H1 (cell line): ENCODE measurements around the gene CDR2L. TPM values are rescaled to one million over a fixed set of nuclear protein-coding genes. Genes with fewer than 3 reads are reported as not detected.

ENCODE experiments used
- CTCF ChIA-PET: fragments of 300-600 bp; sonication (Branson Sonifier 250); formaldehyde crosslinking; loops from one replicate; lab custom pipeline; 2021; ENCODE audit not compliant: partially characterized antibody; lab: Charles Lee
- POLR2A ChIA-PET: fragments of 300-600 bp; sonication (Branson Sonifier 250); formaldehyde crosslinking; loops from one replicate; lab custom pipeline; 2021; ENCODE audit warnings: inconsistent platforms; ENCODE audit not compliant: partially characterized antibody; lab: Charles Lee
- DNase-seq, 2 experiments: peaks; one replicate each; pipeline versions ENCODE4 v3.0.0 to v3.0.0-alpha.2; 2010 to 2022; ENCODE audit warnings: low spot score in 2 of 2, low read depth in 1 of 2, mixed read lengths in 1 of 2
- FAIRE-seq: peaks from 2 replicates; lab custom pipeline; 2011; peaks lifted over from hg19 to GRCh38; lab: Jason Lieb, UNC
- H2AFZ ChIP-seq: 2 replicates; pipeline ENCODE4 v1.8.1; 2012; ENCODE audit warnings: low read length, inconsistent platforms
- H2AK5ac ChIP-seq: 2 replicates; pipeline ENCODE4 v1.6.1; 2013; ENCODE audit warnings: low read depth, low read length
- H2BK120ac ChIP-seq: replicated peaks from 2 replicates; pipeline ENCODE3; 2013; ENCODE audit warnings: low read depth, low read length, inconsistent platforms
- H2BK12ac ChIP-seq: 2 replicates; pipeline ENCODE4 v1.6.1; 2013; ENCODE audit warnings: low read depth, low read length
- H2BK15ac ChIP-seq: 2 replicates; pipeline ENCODE4 v1.6.1; 2013; ENCODE audit warnings: low read length
- H2BK20ac ChIP-seq: 2 replicates; pipeline ENCODE4 v1.6.1; 2013; ENCODE audit warnings: low read length
- H2BK5ac ChIP-seq: 2 replicates; pipeline ENCODE4 v1.6.1; 2013; ENCODE audit warnings: low read depth, low read length
- H3K14ac ChIP-seq: 2 replicates; pipeline ENCODE4 v1.6.1; 2013; ENCODE audit warnings: inconsistent platforms; ENCODE audit not compliant: insufficient read length
- H3K18ac ChIP-seq: 2 replicates; pipeline ENCODE4 v1.6.1; 2013; ENCODE audit warnings: low read length; ENCODE audit errors: extremely low read depth
- H3K23ac ChIP-seq: 2 replicates; pipeline ENCODE4 v1.6.1; 2013; ENCODE audit warnings: inconsistent platforms; ENCODE audit not compliant: insufficient read length
- H3K23me2 ChIP-seq: 2 replicates; pipeline ENCODE4 v1.6.1; 2013; ENCODE audit warnings: low read depth, low read length
- H3K27ac ChIP-seq: 2 replicates; pipeline ENCODE4 v1.6.1; 2011; ENCODE audit warnings: low read depth, low read length, inconsistent platforms
- H3K27me3 ChIP-seq, 4 experiments: replicated peaks in 1 of 4; 1 replicate in 1 of 4; 2 replicates in 3 of 4; pipeline versions ENCODE4 v1.6.1 to v1.8.1; 2011 to 2013; ENCODE audit warnings: low read length in 3 of 4, mild to moderate bottlenecking in 3 of 4, inconsistent platforms in 2 of 4, mixed read lengths in 2 of 4, moderate library complexity in 1 of 4; ENCODE audit not compliant: control insufficient read depth in 3 of 4, insufficient read depth in 3 of 4; ENCODE audit errors: extremely low read depth in 1 of 4
- H3K36me3 ChIP-seq, 4 experiments: 2 replicates each; pipeline versions ENCODE4 v1.6.1 to v1.8.1; 2011 to 2013; ENCODE audit warnings: mild to moderate bottlenecking in 4 of 4, low read length in 3 of 4, moderate library complexity in 2 of 4, control low read depth in 1 of 4, inconsistent platforms in 1 of 4; ENCODE audit not compliant: insufficient read depth in 4 of 4, control insufficient read depth in 2 of 4
- H3K4ac ChIP-seq: replicated peaks from 2 replicates; pipeline ENCODE3; 2013; ENCODE audit warnings: low read length, low read depth, mixed read lengths, inconsistent platforms; ENCODE audit not compliant: insufficient read length
- H3K4me1 ChIP-seq, 4 experiments: replicated peaks in 1 of 4; 1 replicate in 1 of 4; 2 replicates in 3 of 4; pipeline versions ENCODE4 v1.6.1 to v1.8.1; 2011 to 2013; ENCODE audit warnings: low read length in 3 of 4, inconsistent platforms in 2 of 4, mixed read lengths in 1 of 4; ENCODE audit not compliant: insufficient read depth in 4 of 4, control insufficient read depth in 3 of 4
- H3K4me2 ChIP-seq, 2 experiments: 2 replicates each; pipeline versions ENCODE4 v1.6.1 to v1.8.1; 2011 to 2013; ENCODE audit warnings: low read depth in 2 of 2, low read length in 2 of 2, control low read depth in 1 of 2, inconsistent platforms in 1 of 2, mild to moderate bottlenecking in 1 of 2; ENCODE audit not compliant: insufficient read depth in 1 of 2
- H3K4me3 ChIP-seq, 4 experiments: fragments of 200-600, 300-600 bp in 1 of 4; sonication (generic), shearing (Covaris generic), sonication (Bioruptor Twin) in 1 of 4; 2 replicates each; pipeline versions ENCODE4 v1.5.1 to v1.8.1; 2011 to 2016; ENCODE audit warnings: low read length in 4 of 4, low read depth in 3 of 4, control low read depth in 2 of 4, inconsistent platforms in 2 of 4, mild to moderate bottlenecking in 2 of 4, mixed read lengths in 1 of 4, moderate library complexity in 1 of 4; ENCODE audit not compliant: insufficient read depth in 2 of 4; ENCODE audit errors: extremely low read depth in 1 of 4
- H3K56ac ChIP-seq: replicated peaks from 2 replicates; pipeline ENCODE3; 2013; ENCODE audit warnings: low read depth, mild to moderate bottlenecking, mixed read lengths, low read length, inconsistent platforms; ENCODE audit not compliant: insufficient read length
- H3K79me1 ChIP-seq: 2 replicates; pipeline ENCODE4 v1.6.1; 2013; ENCODE audit warnings: low read depth, low read length, control low read depth
- H3K79me2 ChIP-seq, 2 experiments: 2 replicates each; pipeline versions ENCODE4 v1.6.1 to v1.8.1; 2012 to 2013; ENCODE audit warnings: low read length in 2 of 2, mild to moderate bottlenecking in 2 of 2, inconsistent platforms in 1 of 2; ENCODE audit not compliant: insufficient read depth in 2 of 2, control insufficient read depth in 1 of 2
- H3K9ac ChIP-seq, 4 experiments: replicated peaks in 1 of 4; 1 replicate in 1 of 4; 2 replicates in 3 of 4; pipeline versions ENCODE4 v1.6.1 to v1.8.1; 2011 to 2013; ENCODE audit warnings: low read depth in 3 of 4, low read length in 3 of 4, control low read depth in 2 of 4, mild to moderate bottlenecking in 2 of 4, moderate library complexity in 2 of 4, inconsistent platforms in 1 of 4; ENCODE audit errors: extremely low read depth in 1 of 4
- H3K9me3 ChIP-seq, 2 experiments: 2 replicates each; pipeline versions ENCODE4 v1.6.1 to v1.8.1; 2012 to 2013; ENCODE audit warnings: mild to moderate bottlenecking in 2 of 2, moderate library complexity in 2 of 2, control low read depth in 1 of 2, inconsistent platforms in 1 of 2, low read depth in 1 of 2, low read length in 1 of 2, mixed read lengths in 1 of 2; ENCODE audit not compliant: insufficient read depth in 2 of 2
- H4K20me1 ChIP-seq, 2 experiments: replicated peaks in 1 of 2; 2 replicates each; pipeline versions ENCODE3 to v1.8.1; 2011 to 2013; ENCODE audit warnings: inconsistent platforms in 2 of 2, low read length in 2 of 2, mild to moderate bottlenecking in 1 of 2; ENCODE audit not compliant: insufficient read depth in 2 of 2, control insufficient read depth in 1 of 2
- H4K5ac ChIP-seq: 2 replicates; pipeline ENCODE4 v1.6.1; 2013; ENCODE audit warnings: low read length, low read depth, mixed read lengths, inconsistent platforms; ENCODE audit not compliant: insufficient read length
- H4K8ac ChIP-seq: 2 replicates; pipeline ENCODE4 v1.8.0; 2013; ENCODE audit warnings: mild to moderate bottlenecking, moderate library complexity, low read length, inconsistent platforms; ENCODE audit not compliant: insufficient read depth; ENCODE audit errors: extremely low read depth
- H4K91ac ChIP-seq: replicated peaks from 2 replicates; pipeline ENCODE3; 2013; ENCODE audit warnings: low read length, mixed read lengths, inconsistent platforms; ENCODE audit not compliant: insufficient read length
- BACH1 ChIP-seq: IDR thresholded peaks from 2 replicates; pipeline ENCODE4 v1.6.1; 2012; ENCODE audit warnings: low read length, improper control_type of control experiment
- CEBPB ChIP-seq: IDR thresholded peaks from 2 replicates; pipeline ENCODE4 v1.6.1; 2012; ENCODE audit warnings: low read depth, low read length
- CTBP2 ChIP-seq: IDR thresholded peaks from 2 replicates; pipeline ENCODE4 v1.7.0; 2011; ENCODE audit warnings: borderline replicate concordance, mild to moderate bottlenecking, moderate library complexity, mixed read lengths, low read length; ENCODE audit not compliant: insufficient read depth, insufficient read length
- POU5F1 ChIP-seq: IDR thresholded peaks from 2 replicates; pipeline ENCODE4 v1.6.1; 2011; ENCODE audit warnings: low read depth, mild to moderate bottlenecking, low read length, moderate library complexity
- SIN3A ChIP-seq, 2 experiments: IDR thresholded peaks in 1 of 2; conservative IDR thresholded peaks in 1 of 2; 2 replicates each; pipeline ENCODE4 v1.6.1; 2011 to 2012; ENCODE audit warnings: low read length in 2 of 2, improper control_type of control experiment in 1 of 2, low read depth in 1 of 2, mild to moderate bottlenecking in 1 of 2
- TCF12 ChIP-seq: IDR thresholded peaks from 2 replicates; pipeline ENCODE4 v1.6.1; 2011; ENCODE audit warnings: low read depth, mild to moderate bottlenecking, low read length
- TEAD4 ChIP-seq: IDR thresholded peaks from 2 replicates; pipeline ENCODE4 v1.6.1; 2012; ENCODE audit warnings: low read depth, low read length, inconsistent platforms, mixed read lengths
- WGBS, 2 experiments: shearing (Covaris generic) in 1 of 2; methylation state at CpG; one replicate each; pipeline versions ENCODE4 v1.1.6 to v1.1.7; 2013 to 2015; ENCODE audit warnings: low lambda C conversion rate in 2 of 2, mixed read lengths in 2 of 2, inconsistent platforms in 1 of 2, low coverage in 1 of 2, missing lambda C conversion rate in 1 of 2; ENCODE audit not compliant: insufficient replicate concordance in 2 of 2, insufficient coverage in 1 of 2, insufficient read length in 1 of 2; ENCODE audit errors: extremely low coverage in 1 of 2, missing lambda C conversion rate in 1 of 2; 5-methylcytosine and 5-hydroxymethylcytosine counted together
- polyA plus RNA-seq, 7 experiments: library from polyadenylated mRNA; depleted of rRNA in 3 of 7; stranded (reverse) in 5 of 7; unstranded in 2 of 7; fragments of >200 nt in 5 of 7; fragments of 200-250 nt in 2 of 7; gene quantifications; 1 replicate in 5 of 7; 2 replicates in 1 of 7; 4 replicates in 1 of 7; pipeline versions ENCODE4 v1.2.1 to v1.2.3, GENCODE V29; 2011 to 2013; ENCODE audit warnings: missing spikeins in 2 of 7, mixed read lengths in 2 of 7
- total RNA-seq: library from RNA; stranded (reverse); fragmentation: NEBNext Ultra II Directional; extraction: Animal tissue kit (Norgen Biotek cat#: 25700); gene quantifications from 2 replicates; pipeline ENCODE4 v1.2.1, GENCODE V29; 2021
- TF ChIP-seq, protein P1 (sequence below): IDR thresholded peaks from 2 replicates; pipeline ENCODE4 v1.6.1; 2012; ENCODE audit warnings: inconsistent platforms

CDR2L gene
- total and polyA plus RNA-seq, 2 of the 8 experiments (the other 6 are each of a cell fraction or from before 2014, with no cell fraction given), result 20.4 to 38.1 TPM

DNA sequence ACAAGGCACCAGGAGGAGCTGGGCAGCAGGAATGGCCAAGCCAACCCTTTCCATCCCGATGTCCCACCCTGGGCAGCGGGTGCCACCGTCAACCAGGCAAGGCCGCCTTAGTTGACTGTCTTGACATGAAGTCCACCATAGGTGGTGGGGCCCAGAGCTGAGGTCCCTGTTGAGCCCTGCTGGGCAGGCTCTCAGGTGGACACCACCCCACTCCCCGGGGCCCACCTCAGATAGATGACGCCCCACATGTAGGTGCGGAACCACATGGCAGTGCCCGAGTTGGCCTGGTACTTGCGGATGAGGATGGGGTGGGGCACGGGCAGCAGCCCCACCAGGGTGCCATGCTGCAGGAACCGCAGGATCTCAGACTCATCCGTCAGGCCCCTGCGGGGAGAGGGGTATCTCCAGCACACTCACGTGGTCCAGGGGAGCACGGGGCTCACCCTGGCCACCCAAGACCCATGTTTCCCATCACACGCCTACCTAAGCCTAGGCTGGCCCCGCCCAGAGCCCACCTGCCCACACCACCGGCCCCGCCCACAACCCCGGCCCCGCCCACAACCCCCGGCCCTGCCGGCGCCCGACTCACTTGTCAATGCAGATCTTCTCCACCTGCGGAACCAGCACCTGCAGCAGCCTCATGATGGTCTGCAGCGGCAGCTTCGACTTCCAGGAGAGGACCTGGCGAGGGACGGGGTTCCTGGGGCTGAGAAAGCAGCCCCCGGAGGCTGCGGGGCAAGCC lies 35.6 kb upstream of the CDR2L start:
- H3K23me2 ChIP-seq, result no peaks in the 10 kb centered on the region

More for the DNA sequence above, 35.6 kb upstream of the CDR2L start:
- Histone ChIP-seq H2BK12ac (peak overlapping the region; percentile 68; the same call in 1 of the 2 replicates), H3K9ac (no peak overlapping the region), H2AFZ (no peak overlapping the region), H3K4ac (no peak overlapping the region), H4K20me1 (peaks cover 0 to 2% of the 10 kb centered on the region in 2 experiments), H3K14ac (no peak overlapping the region), H3K9me3 (no peaks in the 10 kb centered on the region), H3K79me1 (no peaks in the 10 kb centered on the region; the same call in 1 of the 2 replicates), H4K8ac (no peak overlapping the region), H3K4me1 (peaks cover 0 to 5% (median 2%) of the 10 kb centered on the region in 4 experiments; a peak in 2 of 7 replicates), H3K56ac (no peak overlapping the region), H3K23ac (no peak overlapping the region), H3K18ac (peak overlapping the region; percentile 78), H4K91ac (no peak overlapping the region), H3K36me3 (no peaks in the 10 kb centered on the region), H2BK5ac (no peak overlapping the region; the same call in 1 of the 2 replicates), H2BK15ac (peak overlapping the region; percentile 61; the same call in 1 of the 2 replicates), H3K79me2 (no peaks in the 10 kb centered on the region), H2BK120ac (no peak overlapping the region), H3K27ac (no peak overlapping the region), H2BK20ac (0 out of 2 replicates have a peak overlapping the region, but pooled peaks have one; percentile 18), H4K5ac (no peak overlapping the region), H2AK5ac (0 out of 2 replicates have a peak overlapping the region, but pooled peaks have one; percentile 82), H3K27me3 (peaks cover 0 to 6% (median 0%) of the 10 kb centered on the region in 4 experiments; a peak in 1 of 7 replicates), H3K4me3 (no peak overlapping the region), H3K4me2 (no peak overlapping the region; a peak in 1 of 4 replicates)
- 85% methylated on average over 19 of the region's 32 CpGs; no CpG with 5 or more reads in 1 of the 2 experiments for WGBS, 2 experiments
- TF ChIP-seq CEBPB, result no peak
- TF ChIP-seq, protein P1, sequence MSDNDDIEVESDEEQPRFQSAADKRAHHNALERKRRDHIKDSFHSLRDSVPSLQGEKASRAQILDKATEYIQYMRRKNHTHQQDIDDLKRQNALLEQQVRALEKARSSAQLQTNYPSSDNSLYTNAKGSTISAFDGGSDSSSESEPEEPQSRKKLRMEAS, result no peak
- no peak for TF ChIP-seq CTBP2
- no peak for TF ChIP-seq SIN3A (conservative IDR thresholded peaks at IDR 0.05 in 1 of 2, IDR thresholded peaks at IDR 0.05 in 1 of 2; ENCODE audit: low read depth in 1 of 2, low read length in 2 of 2)
- no peak for TF ChIP-seq TCF12
- no peak for TF ChIP-seq TEAD4
- TF ChIP-seq BACH1, result no peak
- no peak for TF ChIP-seq POU5F1
- CTCF ChIA-PET, result interaction anchor here (0.5 to 49.9 kb wide), 5 partner anchors 0 to 86 kb away, joined by 3 to 1072 read pairs (median 4); partner anchors contain the start of genes OTOP2, OTOP3 and USH1G
- FAIRE-seq (no peak), DNase-seq (peak in 1 of 2 experiments; percentile 85)
- POLR2A ChIA-PET, result interaction anchor here (0.7 to 1.4 kb wide), 3 partner anchors 31 to 60 kb away, joined by 3 to 4 read pairs (median 3); partner anchors contain the start of gene MRPL58
